Measurements from ENCODE around the gene TAF4B.

- TF ChIP-seq, protein P1, sequence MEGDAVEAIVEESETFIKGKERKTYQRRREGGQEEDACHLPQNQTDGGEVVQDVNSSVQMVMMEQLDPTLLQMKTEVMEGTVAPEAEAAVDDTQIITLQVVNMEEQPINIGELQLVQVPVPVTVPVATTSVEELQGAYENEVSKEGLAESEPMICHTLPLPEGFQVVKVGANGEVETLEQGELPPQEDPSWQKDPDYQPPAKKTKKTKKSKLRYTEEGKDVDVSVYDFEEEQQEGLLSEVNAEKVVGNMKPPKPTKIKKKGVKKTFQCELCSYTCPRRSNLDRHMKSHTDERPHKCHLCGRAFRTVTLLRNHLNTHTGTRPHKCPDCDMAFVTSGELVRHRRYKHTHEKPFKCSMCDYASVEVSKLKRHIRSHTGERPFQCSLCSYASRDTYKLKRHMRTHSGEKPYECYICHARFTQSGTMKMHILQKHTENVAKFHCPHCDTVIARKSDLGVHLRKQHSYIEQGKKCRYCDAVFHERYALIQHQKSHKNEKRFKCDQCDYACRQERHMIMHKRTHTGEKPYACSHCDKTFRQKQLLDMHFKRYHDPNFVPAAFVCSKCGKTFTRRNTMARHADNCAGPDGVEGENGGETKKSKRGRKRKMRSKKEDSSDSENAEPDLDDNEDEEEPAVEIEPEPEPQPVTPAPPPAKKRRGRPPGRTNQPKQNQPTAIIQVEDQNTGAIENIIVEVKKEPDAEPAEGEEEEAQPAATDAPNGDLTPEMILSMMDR (IDR thresholded peaks at IDR 0.05), result peak in 2 of 6 experiments; percentile 14 to 18
- no peak for TF ChIP-seq POLR2A (IDR thresholded peaks at IDR 0.05)
These were observed 179.1 kb downstream of the TAF4B start for GRCh38 chr18:26405190-26405801.

Data from Peyer's patch (tissue), 4 donors.